Small intestine (tissue), 7 donors: ENCODE results near the gene TOB1. TPM values are rescaled to one million over a fixed set of nuclear protein-coding genes. Genes with fewer than 3 reads are reported as not detected.
A peak's percentile ranks its signal among the peaks of the same experiment; 100 is the strongest.

Source experiments
- DNase-seq, 2 donors: peaks; one replicate each; pipeline versions ENCODE4 v3.0.0 to v3.0.0-alpha.2; 2013
- FAIRE-seq: peaks from 2 replicates; lab custom pipeline; 2012; peaks lifted over from hg19 to GRCh38; lab: Jason Lieb, UNC
- H3K27ac ChIP-seq, 3 donors: one replicate each; pipeline ENCODE4 v1.5.1; 2013; ENCODE audit warnings: low read length in 2 of 3, mild to moderate bottlenecking in 2 of 3, control low read depth in 1 of 3, inconsistent platforms in 1 of 3, low read depth in 1 of 3, moderate library complexity in 1 of 3
- H3K27me3 ChIP-seq, 3 donors: one replicate each; pipeline ENCODE4 v1.6.1; 2013; ENCODE audit warnings: low read length in 3 of 3, inconsistent platforms in 1 of 3; ENCODE audit not compliant: control insufficient read depth in 3 of 3, insufficient read depth in 3 of 3
- H3K36me3 ChIP-seq, 3 donors: one replicate each; pipeline ENCODE4 v1.6.1; 2013; ENCODE audit warnings: low read length in 3 of 3, inconsistent platforms in 1 of 3, low read depth in 1 of 3, mild to moderate bottlenecking in 1 of 3, moderate library complexity in 1 of 3; ENCODE audit not compliant: control insufficient read depth in 3 of 3, insufficient read depth in 2 of 3
- H3K4me1 ChIP-seq, 3 donors: one replicate each; pipeline ENCODE4 v1.6.1; 2013; ENCODE audit warnings: low read length in 2 of 3, inconsistent platforms in 1 of 3, low read depth in 1 of 3, mild to moderate bottlenecking in 1 of 3, moderate library complexity in 1 of 3; ENCODE audit not compliant: control insufficient read depth in 3 of 3, insufficient read depth in 2 of 3
- H3K4me3 ChIP-seq, 3 donors: one replicate each; pipeline ENCODE4 v1.5.1; 2013; ENCODE audit warnings: low read length in 3 of 3, control low read depth in 1 of 3, inconsistent platforms in 1 of 3, low read depth in 1 of 3, mild to moderate bottlenecking in 1 of 3, moderate library complexity in 1 of 3
- H3K9me3 ChIP-seq, 2 donors: one replicate each; pipeline ENCODE4 v1.6.1; 2013; ENCODE audit warnings: low read depth in 1 of 2, low read length in 1 of 2; ENCODE audit not compliant: control insufficient read depth in 2 of 2, insufficient read depth in 1 of 2
- WGBS, 3 donors: extraction: QIAGEN DNeasy Blood & Tissue Kit; methylation state at CpG; one replicate each; pipeline ENCODE4 v1.1.7; 2013; 5-methylcytosine and 5-hydroxymethylcytosine counted together
- polyA plus RNA-seq, 4 donors: library from polyadenylated mRNA; stranded (reverse) in 3 of 4; unstranded in 1 of 4; fragments of 200-250 nt in 3 of 4; fragments of 120-200 nt in 1 of 4; gene quantifications; one replicate each; pipeline versions ENCODE4 v1.2.1 to v1.2.3, GENCODE V29; 2013
- donor health status: healthy with polysubstance abuse.
- donor health status: control.
- donor health status: control.
- donor health status: Bipolar disorder and iron deficiency.
- donor health status: healthy.

The TOB1 gene
- polyA plus RNA-seq, 4 donors, result 24.6 to 118 (median 38.2) TPM

- no peak overlapping the region for H3K27ac ChIP-seq
- no peak for FAIRE-seq
- H3K4me1 ChIP-seq, result peaks cover 0 to 45% (median 7%) of the 10 kb centered on the region in 3 donors
- H3K36me3 ChIP-seq, result no peaks in the 10 kb centered on the region
- no peaks in the 10 kb centered on the region for H3K9me3 ChIP-seq
- 54 to 78% (median 69%) methylated on average over 9 to 10 of the region's 10 CpGs for WGBS, 3 donors
- H3K4me3 ChIP-seq, result no peak overlapping the region
- no peaks in the 10 kb centered on the region for H3K27me3 ChIP-seq
- DNase-seq, result no peak
These were observed 26.1 kb upstream of the TOB1 start for GRCh38 chr17:50892101-50892776.

DNA sequence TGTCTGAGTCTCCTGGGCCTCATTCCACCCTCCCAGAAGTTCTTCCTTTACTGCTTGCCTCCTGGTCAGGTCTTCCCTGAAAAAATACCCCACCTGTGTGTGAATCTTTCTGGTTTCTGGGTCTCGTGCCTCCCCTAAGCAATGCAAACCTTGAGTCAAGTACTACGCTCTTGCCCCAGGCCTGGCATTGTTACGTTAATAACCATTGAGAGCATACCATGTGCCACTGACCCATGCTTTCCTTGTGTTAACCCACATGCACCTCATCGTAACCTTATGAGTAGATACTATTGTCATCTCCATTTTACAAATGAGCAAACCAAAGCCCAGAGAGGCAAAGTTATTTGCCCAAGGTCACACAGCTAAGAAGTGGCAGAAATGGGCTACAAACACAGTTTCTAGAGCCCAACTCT, 25.4 kb upstream of the TOB1 start:
- Histone ChIP-seq H3K36me3 (no peaks in the 10 kb centered on the region), H3K27me3 (no peaks in the 10 kb centered on the region), H3K27ac (peak overlapping the region in 1 of 3 donors; percentile 18), H3K4me1 (peaks cover 0 to 52% (median 10%) of the 10 kb centered on the region in 3 donors), H3K4me3 (no peak overlapping the region), H3K9me3 (peaks cover 0 to 4% of the 10 kb centered on the region in 2 donors)
- DNase-seq (no peak), FAIRE-seq (no peak)
- 92 to 94% (median 94%) methylated on average over 4 of the region's 4 CpGs for WGBS, 3 donors

DNA sequence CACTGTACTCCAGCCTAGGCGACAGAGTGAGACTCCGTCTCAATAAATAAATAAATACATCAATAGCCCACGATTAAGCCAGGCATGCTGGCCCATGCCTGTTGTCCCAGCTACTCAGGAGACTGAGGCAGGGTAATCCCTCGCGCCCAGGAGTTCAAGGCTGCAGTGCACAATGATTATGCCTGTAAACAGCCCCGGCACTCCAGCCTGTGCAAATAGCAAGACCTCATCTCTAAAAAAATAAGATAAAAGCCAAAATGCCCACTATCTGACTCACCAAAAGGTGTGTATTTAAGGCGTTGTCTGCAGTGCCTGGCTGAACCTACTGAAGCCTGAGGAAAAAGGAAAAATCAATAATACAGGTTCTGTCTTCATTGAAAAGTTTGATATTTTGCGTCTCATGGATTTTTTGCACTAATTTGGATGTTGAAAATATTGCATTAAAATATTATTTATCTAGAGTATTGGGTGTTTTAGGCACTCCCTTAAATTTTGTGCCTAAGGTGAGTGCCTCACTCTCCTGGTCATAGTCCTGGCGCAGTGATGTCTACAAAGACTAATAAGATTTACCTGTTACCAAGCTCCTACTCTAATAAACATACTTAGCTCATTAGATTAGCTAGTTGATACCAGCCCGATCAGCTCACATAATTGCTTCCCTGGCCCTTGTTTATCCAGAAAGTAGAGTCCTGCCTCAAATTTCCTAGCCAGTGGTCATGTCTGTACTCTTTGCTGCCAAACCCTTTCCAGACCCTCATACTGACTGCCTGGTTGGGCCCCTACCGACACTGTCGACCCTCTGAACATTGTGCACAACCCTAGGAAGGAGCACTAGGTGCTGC, 24.7 kb upstream of the TOB1 start:
- Histone ChIP-seq H3K4me3 (no peak overlapping the region), H3K27ac (peak overlapping the region in 2 of 3 donors; percentile 5 to 18), H3K4me1 (peaks cover 0 to 59% (median 10%) of the 10 kb centered on the region in 3 donors), H3K27me3 (no peaks in the 10 kb centered on the region), H3K9me3 (peaks cover 0 to 6% of the 10 kb centered on the region in 2 donors), H3K36me3 (no peaks in the 10 kb centered on the region)
- 33 to 65% (median 45%) methylated on average over 12 of the region's 12 CpGs for WGBS, 3 donors
- no peak for FAIRE-seq
- peak; percentile 50 to 60 for DNase-seq

DNA sequence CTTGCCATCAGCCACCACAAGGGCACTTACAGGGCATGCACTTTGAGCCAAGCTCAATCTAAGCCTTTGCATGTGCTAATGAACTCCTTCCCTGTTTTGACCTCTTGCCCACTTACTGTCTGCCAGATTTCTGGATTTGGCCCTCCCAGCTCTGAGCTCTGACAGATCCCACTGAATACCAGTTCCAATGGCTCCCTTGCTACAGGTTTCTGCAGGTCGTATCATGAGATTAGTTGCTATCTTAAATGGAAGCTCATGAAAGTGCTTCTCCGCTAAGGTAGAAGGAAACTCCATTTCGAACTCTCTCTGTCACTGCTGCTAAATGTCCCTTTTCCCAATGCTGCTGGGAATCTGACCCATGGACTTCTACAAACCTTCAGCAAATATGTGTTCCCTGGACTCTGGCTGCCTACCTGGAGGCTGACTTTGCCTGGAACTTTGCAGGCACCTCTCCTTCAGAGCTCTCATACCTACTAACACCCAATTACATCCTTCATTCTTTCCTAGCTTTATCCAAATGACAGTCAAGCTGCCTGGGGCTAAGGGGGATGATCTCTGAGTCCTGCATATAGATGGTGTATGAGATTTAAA, 23.5 kb upstream of the TOB1 start:
- Histone ChIP-seq H3K27ac (peak overlapping the region in 2 of 3 donors; percentile 22 to 75), H3K9me3 (peaks cover 0 to 6% of the 10 kb centered on the region in 2 donors), H3K4me1 (peaks cover 2 to 69% (median 10%) of the 10 kb centered on the region in 3 donors), H3K27me3 (no peaks in the 10 kb centered on the region), H3K36me3 (no peaks in the 10 kb centered on the region), H3K4me3 (no peak overlapping the region)
- DNase-seq (peak; percentile 70 to 81), FAIRE-seq (no peak)
- 20 to 73% (median 41%) methylated on average over 3 of the region's 3 CpGs for WGBS, 3 donors

- no peak for DNase-seq
- 59 to 83% (median 77%) methylated on average over 5 of the region's 5 CpGs for WGBS, 3 donors
- Histone ChIP-seq H3K9me3 (peaks cover 0 to 6% of the 10 kb centered on the region in 2 donors), H3K4me1 (peaks cover 2 to 71% (median 12%) of the 10 kb centered on the region in 3 donors), H3K4me3 (no peak overlapping the region), H3K27ac (peak overlapping the region in 1 of 3 donors; percentile 70), H3K27me3 (no peaks in the 10 kb centered on the region), H3K36me3 (no peaks in the 10 kb centered on the region)
- FAIRE-seq, result no peak
These were observed 21.6 kb upstream of the TOB1 start for GRCh38 chr17:50887705-50888245.

GRCh38 chr17:50884439-50885311, 18.5 kb upstream of the TOB1 start:
- Histone ChIP-seq H3K4me3 (no peak overlapping the region), H3K9me3 (peaks cover 0 to 12% of the 10 kb centered on the region in 2 donors), H3K27me3 (no peaks in the 10 kb centered on the region), H3K27ac (peak overlapping the region; percentile 83 to 93 (median 91)), H3K36me3 (no peaks in the 10 kb centered on the region), H3K4me1 (peaks cover 2 to 51% (median 10%) of the 10 kb centered on the region in 3 donors)
- no peak for FAIRE-seq
- peak; percentile 95 to 96 for DNase-seq
- 24 to 60% (median 47%) methylated on average over 8 of the region's 8 CpGs for WGBS, 3 donors

DNA sequence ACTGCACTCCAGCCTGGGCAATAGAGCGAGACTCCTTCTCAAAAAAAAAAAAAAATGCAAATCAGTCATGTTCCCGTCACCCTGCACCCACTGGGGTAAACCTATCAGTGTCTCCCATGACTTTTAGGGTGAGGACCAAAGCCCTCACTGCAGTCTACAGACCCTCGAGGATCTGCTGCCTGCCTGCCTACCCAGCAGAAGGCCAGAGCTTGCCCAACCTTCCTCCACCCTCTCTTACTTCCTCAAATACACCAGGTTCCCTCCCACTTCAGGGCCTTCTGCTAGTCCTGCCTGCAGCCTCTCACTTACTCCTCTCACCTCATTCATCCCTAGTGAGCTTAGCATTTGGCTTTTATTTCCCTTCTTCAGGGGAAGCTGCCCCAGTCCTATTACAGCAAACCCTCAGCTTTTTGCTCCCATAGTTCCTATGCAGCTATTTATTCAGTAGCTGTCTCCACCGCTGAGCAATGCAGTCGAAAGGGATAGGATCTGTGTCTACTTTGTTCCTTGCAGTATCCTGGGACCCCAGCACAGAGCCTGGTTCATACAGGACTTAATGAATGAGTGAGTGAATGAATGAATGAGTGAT, 17.8 kb upstream of the TOB1 start:
- Histone ChIP-seq H3K4me1 (peaks cover 2 to 46% (median 10%) of the 10 kb centered on the region in 3 donors), H3K27ac (peak overlapping the region; percentile 83 to 93 (median 91)), H3K4me3 (no peak overlapping the region), H3K9me3 (peaks cover 0 to 12% of the 10 kb centered on the region in 2 donors), H3K36me3 (no peaks in the 10 kb centered on the region), H3K27me3 (no peaks in the 10 kb centered on the region)
- DNase-seq (peak in 1 of 2 donors; percentile 71), FAIRE-seq (no peak)
- 41 to 61% (median 52%) methylated on average over 5 of the region's 5 CpGs for WGBS, 3 donors
